ENCODE results near the gene NEK5.

The NEK5 gene

DNA sequence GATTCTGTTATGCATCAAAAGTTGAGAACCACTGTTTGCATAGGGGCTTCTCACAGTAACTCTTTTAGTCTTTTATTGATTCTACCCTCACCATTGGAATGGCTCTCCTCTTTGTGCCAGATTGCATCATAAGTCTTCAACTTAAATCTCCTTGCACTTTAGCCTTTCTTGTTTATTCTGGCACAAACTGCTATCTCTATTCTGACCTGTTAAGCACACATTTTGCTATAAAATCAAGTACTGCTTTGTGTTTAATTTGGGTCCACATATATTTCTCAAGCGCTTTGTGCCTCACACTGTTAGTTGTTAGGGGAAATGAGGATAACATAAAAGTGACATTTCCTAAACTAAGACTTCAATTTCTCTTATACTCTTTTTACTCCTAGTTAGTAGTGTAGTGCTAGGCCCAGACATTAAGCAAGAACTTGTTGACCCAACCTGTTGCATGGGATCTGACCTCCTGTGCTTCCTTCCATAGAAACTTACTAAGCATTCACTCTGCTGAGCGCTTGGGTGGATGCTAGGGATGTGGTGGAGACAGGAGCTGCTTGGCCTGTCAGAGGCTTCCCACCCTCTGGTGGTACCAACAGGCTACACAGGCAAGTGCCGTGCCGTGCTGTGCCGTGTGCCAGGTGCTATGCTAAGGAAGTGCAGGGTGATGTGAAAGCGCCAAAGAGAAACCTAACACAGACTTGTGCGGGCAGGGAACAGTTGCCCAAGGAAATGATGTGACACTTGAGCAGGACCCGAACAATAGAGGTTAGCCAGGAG, 103.2 kb downstream of the NEK5 start:
- no peak for DNase-seq
- in situ Hi-C loops (cut with MboI; ENCODE audit: low pct_unique_long_range_greater_than_20kb, low sequenced_read_pairs): no loop called here

GRCh38 chr13:52024481-52024880, 104.4 kb downstream of the NEK5 start, which contains the start of gene UTP14C:
Gene UTP14C, plus strand, starts transcription at chr13:52024691. Its CDS starts 4,114 bp downstream, at chr13:52028805.
- in situ Hi-C loops (cut with MboI; ENCODE audit: low pct_unique_long_range_greater_than_20kb, low sequenced_read_pairs): no loop called here
- no peak for DNase-seq

DNA sequence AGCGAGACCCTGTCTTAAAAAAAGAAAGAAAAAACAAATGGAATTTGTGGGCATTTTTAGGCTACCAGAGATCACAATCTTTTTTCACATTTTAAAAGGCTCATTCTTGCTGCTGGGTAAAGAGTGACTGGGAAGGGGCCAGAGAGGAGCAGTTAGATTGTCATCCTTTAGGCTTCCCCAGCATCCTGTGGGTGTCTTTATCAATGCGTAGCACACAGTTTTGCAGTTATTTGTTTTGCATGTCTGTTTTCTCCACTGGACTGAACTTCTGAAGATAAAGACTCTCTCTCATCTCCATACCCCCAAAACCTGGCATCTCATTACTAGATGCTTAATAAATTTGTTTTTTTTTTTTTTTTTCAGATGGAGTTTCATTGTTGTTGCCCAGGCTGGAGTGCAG, 106.5 kb downstream of the NEK5 start:
- DNase-seq: no peak
- in situ Hi-C loops (cut with MboI; ENCODE audit: low pct_unique_long_range_greater_than_20kb, low sequenced_read_pairs): no loop called here

DNA sequence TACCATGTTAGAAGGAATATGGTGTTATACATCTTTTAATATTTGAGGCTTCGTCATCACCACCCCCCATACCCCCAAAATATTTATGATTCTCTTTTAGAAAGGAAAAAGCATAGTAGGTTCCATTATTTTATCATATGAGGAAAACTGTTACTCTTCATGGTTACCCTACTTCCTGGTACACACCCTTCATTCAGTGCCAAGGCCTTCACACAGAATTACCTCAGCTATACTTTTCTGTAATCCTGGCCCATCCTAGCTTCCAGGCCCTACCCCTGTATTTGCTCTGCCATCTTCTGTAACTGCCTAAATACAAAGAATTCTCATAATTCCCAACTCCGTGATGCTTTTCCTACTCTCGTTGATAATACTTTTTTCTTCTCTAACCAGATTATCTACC, 108.7 kb downstream of the NEK5 start:
- no peak for DNase-seq
- in situ Hi-C loops (cut with MboI; ENCODE audit: low pct_unique_long_range_greater_than_20kb, low sequenced_read_pairs): no loop called here

DNA sequence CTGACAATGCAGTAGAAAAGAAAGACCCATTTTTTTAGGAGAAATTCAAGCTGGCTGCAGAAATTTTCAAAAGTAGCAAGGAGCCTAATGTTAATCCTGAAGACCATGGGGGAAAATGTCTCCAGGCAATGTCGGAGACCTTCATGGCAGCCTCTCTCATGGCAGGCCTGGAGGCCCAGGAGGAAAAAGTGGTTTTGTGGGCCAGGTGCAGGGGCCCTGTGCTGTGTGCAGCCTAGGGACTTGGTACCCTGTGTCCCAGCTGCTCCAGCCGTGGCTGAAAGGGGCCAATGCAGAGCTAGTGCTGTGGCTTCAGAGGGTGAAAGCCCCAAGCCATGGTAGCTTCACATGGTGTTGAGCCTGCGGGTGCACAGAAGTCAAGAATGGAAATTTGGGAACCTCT, 112.6 kb downstream of the NEK5 start:
- in situ Hi-C loops (cut with MboI; ENCODE audit: low pct_unique_long_range_greater_than_20kb, low sequenced_read_pairs): no loop called here
- no peak for DNase-seq

DNA sequence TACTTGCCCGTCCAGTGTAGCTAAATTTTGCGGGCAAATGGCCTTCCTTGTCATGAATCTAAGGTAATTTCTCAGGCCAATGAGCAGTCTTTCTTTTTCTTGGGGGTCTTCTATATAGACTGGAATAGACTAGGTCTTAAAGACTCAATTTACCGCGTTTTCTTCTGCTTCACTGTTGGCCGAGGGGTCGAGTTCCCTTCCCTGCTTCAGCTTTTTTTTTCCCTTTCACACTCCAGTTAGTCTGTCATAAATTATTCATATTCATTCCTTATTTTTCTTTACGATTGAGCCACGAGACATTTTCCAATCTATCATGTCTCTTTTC, 116.4 kb downstream of the NEK5 start:
- DNase-seq: no peak
- in situ Hi-C loops (cut with MboI; ENCODE audit: low pct_unique_long_range_greater_than_20kb, low sequenced_read_pairs): no loop called here

DNA sequence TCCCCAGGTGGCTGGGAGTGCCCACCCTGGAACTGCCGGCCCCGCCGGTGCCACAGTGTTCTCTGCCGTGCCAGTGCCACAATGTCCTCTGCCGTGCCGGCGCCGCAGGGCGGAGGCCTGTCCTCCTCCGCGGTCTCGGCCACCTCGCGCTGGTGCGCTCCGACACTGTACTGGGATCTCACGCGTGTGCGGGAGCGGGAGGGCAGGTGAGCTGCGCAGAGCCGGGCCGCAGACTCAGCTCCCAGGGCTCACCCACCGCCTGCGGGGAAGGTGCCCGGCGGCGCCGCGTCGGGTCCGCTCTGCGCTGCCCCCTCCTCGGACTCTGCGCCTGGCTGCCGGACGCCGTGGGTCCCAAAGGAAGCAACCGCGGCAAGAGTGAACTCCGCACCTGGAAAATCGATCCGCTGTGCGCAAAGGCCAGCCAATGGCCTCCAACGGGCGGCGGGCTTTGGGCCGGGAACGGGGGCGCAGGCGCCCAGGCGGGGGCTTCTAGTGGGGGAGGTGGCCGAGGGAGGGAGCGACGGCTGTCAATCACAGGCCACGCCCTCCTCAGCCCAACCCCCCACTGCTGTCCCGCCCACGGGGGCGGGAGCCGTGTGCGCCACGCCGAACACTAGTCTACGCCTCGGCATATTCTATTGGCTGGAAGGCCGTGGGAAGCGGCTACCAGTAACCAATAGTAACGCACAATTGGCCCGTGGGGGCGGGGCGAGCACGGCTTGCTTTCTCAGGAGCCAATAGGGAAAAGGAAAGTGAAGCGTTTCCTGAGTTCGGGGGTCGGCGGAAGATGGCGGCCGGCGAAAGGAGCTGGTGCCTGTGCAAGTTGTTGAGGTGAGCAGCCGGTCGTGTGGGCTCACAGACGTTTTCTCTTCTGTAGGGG, 117.0 kb downstream of the NEK5 start, which contains the start of gene ALG11:
ALG11 (plus strand) TSS at position 767 of the 880 bp plus-strand sequence; CDS start at position 788, 21 bp downstream.
- in situ Hi-C loops (cut with MboI; ENCODE audit: low pct_unique_long_range_greater_than_20kb, low sequenced_read_pairs): no loop called here
- DNase-seq: peak; percentile 99

DNA sequence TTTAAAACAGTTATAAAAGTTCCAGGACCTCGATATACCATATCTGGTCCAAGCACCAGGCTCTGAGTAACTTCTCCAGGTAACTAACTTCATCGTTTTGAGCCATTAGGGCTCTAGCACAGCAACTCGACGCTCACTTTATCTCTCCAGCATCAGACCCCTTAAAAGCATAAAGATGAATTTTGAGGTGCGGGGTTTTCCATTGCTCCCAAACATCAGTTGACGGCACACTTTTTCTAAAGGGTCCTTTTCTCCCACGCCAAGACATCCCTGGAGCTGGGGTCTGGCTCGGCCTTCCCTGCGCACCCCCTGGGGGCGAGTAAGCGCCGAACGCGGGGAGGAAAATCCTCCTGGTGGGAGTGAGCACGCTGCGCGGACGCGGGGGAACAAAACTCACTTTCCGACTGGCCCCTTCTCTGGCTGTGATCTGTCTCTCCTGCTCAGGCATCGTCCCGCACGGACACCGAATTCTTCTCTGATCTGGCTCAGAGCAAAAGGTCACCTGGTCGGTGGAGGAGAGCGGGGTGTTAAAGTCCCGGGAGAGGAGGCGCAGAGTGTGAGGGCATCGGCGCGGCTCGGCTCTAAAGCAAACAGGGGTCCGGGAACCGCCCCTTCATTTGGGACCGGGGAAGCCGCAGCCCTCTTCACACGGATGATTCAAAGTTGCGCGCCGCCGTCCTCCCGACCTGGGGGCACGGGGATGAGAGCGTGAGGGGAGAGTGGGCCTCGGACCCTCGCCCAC, 117.8 kb downstream of the NEK5 start, which contains the start of gene ATP7B:
ATP7B (minus strand) TSS at position 561 of the 742 bp plus-strand sequence; CDS start at position 448, 113 bp downstream.
- in situ Hi-C loops (cut with MboI; ENCODE audit: low pct_unique_long_range_greater_than_20kb, low sequenced_read_pairs): no loop called here
- peak; percentile 62 for DNase-seq

DNA sequence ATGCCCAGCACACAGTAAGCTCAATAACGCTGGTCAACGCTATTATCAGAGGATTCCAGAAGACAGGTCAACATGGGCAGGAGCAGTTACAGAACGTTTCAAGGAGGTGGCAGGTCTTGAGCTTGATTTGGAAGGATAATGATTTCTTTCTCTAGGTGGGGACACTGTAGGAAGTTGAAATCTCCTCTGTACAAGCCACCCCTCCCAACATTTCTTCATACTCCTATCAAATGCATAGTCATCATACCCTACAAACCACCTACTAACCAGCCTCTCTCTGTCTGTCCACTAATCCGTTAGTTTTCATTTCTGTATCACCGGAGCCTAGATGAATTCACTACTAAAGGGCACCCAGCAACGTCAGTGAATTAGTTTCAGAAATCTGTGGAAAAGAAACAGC, 118.9 kb downstream of the NEK5 start:
- in situ Hi-C loops (cut with MboI; ENCODE audit: low pct_unique_long_range_greater_than_20kb, low sequenced_read_pairs): no loop called here
- DNase-seq: no peak

DNA sequence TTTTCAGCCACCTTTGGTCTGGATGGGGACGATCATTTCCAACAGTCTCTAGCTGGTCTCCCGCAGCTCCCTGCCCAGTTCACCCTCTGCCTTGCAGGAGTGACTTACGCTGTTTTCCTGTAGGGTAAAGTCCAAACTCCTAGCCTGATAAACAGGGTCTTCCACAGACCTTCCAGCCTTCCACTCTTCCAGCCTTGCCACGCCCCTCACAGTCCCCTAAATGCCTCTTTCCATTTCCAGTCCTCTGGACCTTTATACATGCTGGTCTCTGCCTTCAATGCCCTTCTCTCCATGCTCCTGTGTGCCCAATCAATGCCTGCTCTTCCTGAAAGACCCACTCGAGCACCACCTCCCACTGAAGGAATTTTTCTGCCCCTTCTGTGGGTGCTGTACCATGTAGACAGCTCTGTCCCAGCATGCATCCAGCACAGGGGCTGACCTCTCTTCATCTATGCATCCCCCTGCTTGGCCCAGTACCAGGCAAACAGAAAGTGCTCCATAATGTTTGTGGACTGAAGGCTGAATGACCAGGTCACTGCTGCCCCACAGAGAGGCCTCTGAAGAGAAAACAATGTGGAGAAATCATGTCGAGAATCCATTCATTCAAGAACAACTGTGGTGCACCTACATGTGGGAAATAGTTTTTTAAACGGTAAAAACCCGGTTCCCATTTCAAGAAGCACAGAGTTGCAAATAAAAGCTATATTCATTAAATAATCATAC, 122.2 kb downstream of the NEK5 start:
- DNase-seq: no peak
- in situ Hi-C loops (cut with MboI; ENCODE audit: low pct_unique_long_range_greater_than_20kb, low sequenced_read_pairs): no loop called here

- no peak for DNase-seq
- in situ Hi-C loops (cut with MboI; ENCODE audit: low pct_unique_long_range_greater_than_20kb, low sequenced_read_pairs): no loop called here
Measured at GRCh38 chr13:52005841-52006522, 122.9 kb downstream of the NEK5 start.

- DNase-seq: no peak
- in situ Hi-C loops (cut with MboI; ENCODE audit: low pct_unique_long_range_greater_than_20kb, low sequenced_read_pairs): no loop called here
Measured at GRCh38 chr13:52004511-52005170, 124.2 kb downstream of the NEK5 start.

GRCh38 chr13:52003541-52003940, 125.3 kb downstream of the NEK5 start:
- in situ Hi-C loops (cut with MboI; ENCODE audit: low pct_unique_long_range_greater_than_20kb, low sequenced_read_pairs): no loop called here
- no peak for DNase-seq

DNA sequence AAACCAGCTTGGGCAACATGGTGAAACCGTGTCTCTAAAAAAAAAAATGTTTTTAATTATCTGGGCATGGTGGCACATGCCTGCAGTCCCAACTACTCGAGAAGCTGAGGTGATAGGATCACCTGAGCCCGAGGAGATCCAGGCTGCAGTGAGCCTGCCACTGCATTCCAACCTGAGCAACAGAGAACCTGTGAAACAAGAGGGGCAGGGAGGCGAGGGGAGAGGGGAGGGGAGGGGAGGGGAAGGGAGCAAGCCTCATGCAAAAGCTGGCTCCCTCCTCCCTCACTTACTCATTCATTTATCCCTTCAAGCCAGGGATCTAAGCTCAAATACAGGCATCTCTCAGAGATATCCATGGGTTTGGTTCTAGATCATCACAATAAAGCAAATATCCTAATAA, 126.5 kb downstream of the NEK5 start:
- no peak for DNase-seq
- in situ Hi-C loops (cut with MboI; ENCODE audit: low pct_unique_long_range_greater_than_20kb, low sequenced_read_pairs): no loop called here

DNA sequence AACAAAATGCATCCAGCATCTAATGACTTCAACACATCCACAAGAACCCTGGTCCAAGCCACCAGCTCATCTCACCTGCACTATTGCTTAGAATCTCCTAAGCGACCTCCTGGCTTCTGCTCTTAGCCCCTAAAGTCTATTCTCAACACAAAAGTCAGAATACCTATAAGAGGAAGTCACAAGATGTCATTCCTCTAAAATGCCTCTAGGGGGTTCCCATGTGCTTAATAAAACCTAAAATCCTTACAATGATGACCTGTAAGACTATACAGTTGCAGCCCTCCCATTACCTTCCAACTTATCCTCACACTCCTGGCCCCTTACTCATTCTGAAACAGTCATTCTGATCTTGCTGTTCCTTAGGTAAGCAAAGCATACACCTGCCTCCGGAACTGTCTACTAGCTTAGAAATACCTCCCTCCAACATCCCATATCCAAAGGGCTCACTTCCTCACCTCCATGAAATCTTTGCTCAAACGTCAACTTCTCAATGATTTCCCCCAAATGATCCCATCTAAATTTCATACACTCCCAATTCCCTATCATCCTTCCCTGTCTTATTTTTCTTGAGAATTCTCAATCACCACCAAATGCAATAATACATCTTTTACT, 127.6 kb downstream of the NEK5 start:
- DNase-seq: peak; percentile 69
- in situ Hi-C loops (cut with MboI; ENCODE audit: low pct_unique_long_range_greater_than_20kb, low sequenced_read_pairs): no loop called here

GRCh38 chr13:51999921-52000320, 129.0 kb downstream of the NEK5 start:
- in situ Hi-C loops (cut with MboI; ENCODE audit: low pct_unique_long_range_greater_than_20kb, low sequenced_read_pairs): no loop called here
- no peak for DNase-seq

DNA sequence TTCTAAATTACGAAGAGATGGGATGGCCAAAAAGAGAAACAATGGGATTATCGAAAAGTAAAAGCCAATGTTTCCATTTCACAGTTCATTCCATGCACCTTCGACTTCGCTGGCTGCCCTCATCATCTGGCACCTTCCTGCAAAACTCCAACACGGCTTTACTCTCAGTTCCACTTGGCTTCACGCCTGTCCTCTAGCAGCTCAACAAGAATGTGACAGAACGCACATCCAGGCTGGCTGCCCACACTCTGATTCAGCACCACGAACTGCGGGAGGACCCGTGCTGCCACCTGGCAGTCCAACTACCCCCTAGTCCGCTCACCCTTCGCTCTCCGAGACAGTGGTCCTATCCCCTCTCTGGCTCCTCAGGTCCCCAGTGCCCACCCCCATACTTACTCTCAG, 129.4 kb downstream of the NEK5 start:
- DNase-seq: no peak
- in situ Hi-C loops (cut with MboI; ENCODE audit: low pct_unique_long_range_greater_than_20kb, low sequenced_read_pairs): no loop called here
